Astrocyte (in vitro differentiated cells and primary cell): ENCODE measurements around the gene FAM53B.

ENCODE experiments used
- CTCF ChIP-seq: IDR thresholded peaks from 2 replicates; pipeline ENCODE4 v1.5.1; 2011; ENCODE audit warnings: low read depth, mild to moderate bottlenecking, inconsistent platforms, low read length, moderate library complexity; ENCODE audit not compliant: insufficient read depth
- EZH2 ChIP-seq: IDR thresholded peaks from 2 replicates; pipeline ENCODE4 v1.6.1; 2012; ENCODE audit warnings: mild to moderate bottlenecking, low read length, inconsistent platforms; ENCODE audit not compliant: insufficient read depth

DNA sequence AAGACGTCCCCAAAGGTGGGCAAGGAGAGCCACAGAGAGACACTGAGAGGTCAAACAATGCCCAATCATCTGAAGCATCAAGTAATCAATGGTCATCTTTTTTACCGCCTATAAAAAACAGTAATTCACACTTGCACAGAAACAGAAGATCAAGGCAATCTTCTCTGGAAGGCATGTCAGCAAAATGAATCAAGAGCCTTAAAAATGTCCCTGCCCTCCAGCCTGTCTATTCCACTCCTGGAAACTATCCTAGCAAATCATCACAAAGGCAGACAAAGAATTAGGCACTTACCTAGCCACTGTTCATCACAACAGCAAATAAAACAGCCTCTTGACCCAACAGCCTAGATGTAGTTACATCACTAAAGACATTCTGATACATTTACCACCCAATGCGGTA, 48.9 kb downstream of the FAM53B start:
- TF ChIP-seq CTCF (no peak), EZH2 (no peak)
